GM10266 (cell line): ENCODE results near the gene VSIG4.

Experiments
- DNase-seq: peaks from one replicate; pipeline ENCODE4 v3.0.0; 2012; ENCODE audit errors: extremely low spot score
- CTCF ChIP-seq: IDR thresholded peaks from 2 replicates; pipeline ENCODE4 v1.5.1; 2012; ENCODE audit warnings: mild to moderate bottlenecking, low read depth; ENCODE audit not compliant: control insufficient read depth, insufficient read depth; ENCODE audit errors: missing control alignments

Gene VSIG4

DNA sequence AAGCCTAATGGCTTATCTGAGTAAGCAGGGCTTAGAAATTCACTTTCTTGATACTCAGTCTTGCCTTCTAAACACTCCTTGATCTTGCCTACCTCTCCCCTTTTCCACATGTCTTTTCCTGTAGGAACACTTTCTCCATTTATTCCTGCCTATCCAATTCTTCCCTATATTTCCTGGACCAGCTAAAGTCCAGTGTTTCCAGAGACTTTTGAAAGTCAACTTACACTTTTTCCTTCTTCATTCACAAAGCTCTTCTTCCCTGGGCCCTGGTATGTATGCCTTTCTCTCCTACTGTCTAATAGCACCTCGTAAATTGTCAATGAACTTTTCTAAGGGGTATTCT, 20.6 kb downstream of the VSIG4 start:
- DNase-seq, result no peak
- no peak for TF ChIP-seq CTCF

- DNase-seq, result no peak
- TF ChIP-seq CTCF, result no peak
Measured at GRCh38 chrX:66018585-66019309, 21.1 kb downstream of the VSIG4 start.

DNA sequence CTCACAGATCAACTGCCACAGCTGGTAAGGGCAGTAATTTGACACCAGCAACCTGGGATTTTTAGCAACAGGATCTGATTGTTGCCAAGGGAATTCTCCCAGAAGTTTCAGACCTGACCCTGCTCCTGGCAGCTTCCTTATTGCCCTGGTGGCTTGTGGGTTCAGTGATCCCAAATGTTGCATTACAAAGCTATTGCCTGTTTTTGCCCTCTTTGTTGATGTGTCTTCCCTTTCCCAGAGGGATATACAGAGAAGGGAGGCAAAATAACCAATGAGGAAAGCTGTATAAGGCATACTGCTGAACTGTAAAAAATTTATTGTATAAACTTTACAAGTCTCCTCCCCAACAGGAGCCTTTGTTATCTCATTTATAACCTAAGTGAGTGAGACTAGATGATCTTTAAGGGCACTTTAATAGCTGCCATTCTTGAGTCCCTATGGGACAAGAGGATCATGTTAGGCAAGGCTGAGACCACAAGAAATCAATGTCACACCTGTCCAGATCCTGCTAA, 22.2 kb downstream of the VSIG4 start:
- TF ChIP-seq CTCF, result no peak
- DNase-seq, result no peak

DNA sequence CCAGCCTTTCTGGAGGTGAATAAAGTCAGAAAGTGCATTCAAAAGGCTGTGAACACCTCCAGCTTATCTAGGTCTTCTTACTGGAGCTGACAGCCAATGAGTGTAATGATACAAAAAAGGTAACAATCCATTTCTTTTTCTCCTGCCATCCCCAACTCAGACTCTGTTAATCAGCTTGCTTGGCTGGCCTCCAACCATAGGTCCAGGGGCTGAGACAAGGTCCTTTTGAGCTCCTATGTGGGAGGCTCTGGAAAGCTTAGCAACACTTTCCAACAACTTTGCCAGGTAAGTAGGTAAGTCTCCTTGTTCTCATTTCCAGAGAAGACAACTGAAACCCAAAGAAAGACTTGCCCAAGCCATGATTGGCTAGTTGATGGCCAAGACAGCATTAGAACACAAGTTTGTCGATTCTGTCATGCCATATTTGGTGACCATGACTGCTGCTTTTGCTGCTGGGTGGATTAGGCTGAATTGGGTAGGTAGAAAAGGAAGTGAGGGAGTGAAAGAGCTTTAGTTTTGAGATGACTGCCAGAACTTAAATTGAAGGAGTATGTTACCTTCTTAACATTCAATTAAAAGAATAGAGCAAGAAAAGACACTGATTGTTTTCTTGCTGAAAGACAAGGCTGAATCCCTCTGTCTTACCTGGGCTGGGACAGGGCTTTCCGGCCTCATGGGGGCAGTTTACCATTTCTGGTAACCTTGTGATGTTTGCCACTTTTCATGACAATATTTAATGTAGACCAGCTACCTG, 22.8 kb downstream of the VSIG4 start:
- peak; percentile 4 for DNase-seq
- no peak for TF ChIP-seq CTCF

- no peak for TF ChIP-seq CTCF
- DNase-seq, result no peak
Measured at GRCh38 chrX:66015900-66016689, 23.8 kb downstream of the VSIG4 start.

GRCh38 chrX:66015152-66015831, 24.6 kb downstream of the VSIG4 start:
- peak; percentile 3 for DNase-seq
- no peak for TF ChIP-seq CTCF
